PFSK-1 (cell line): Measurements from ENCODE around the gene PROCA1.

Experiments
- FOXP2 ChIP-seq: optimal IDR thresholded peaks from 2 replicates; pipeline ENCODE3; 2011; ENCODE audit warnings: borderline replicate concordance, control low read depth, inconsistent platforms; ENCODE audit not compliant: insufficient read depth; ENCODE audit errors: extremely low read length, extremely low read depth
- POLR2AphosphoS5 ChIP-seq: IDR thresholded peaks from 2 replicates; pipeline ENCODE4 v1.6.1; 2012; ENCODE audit warnings: low read depth, mild to moderate bottlenecking, control low read depth, low read length, moderate library complexity
- SIN3A ChIP-seq: IDR thresholded peaks from 2 replicates; pipeline ENCODE4 v1.6.1; 2012; ENCODE audit warnings: mild to moderate bottlenecking, low read length, moderate library complexity, borderline replicate concordance; ENCODE audit not compliant: insufficient read depth
- TAF1 ChIP-seq: IDR thresholded peaks from 2 replicates; pipeline ENCODE4 v1.6.1; 2012; ENCODE audit warnings: low read length, control low read depth, borderline replicate concordance; ENCODE audit not compliant: insufficient read depth
- TF ChIP-seq, protein P1 (sequence below), 2 experiments: IDR thresholded peaks; 2 replicates each; pipeline versions ENCODE4 v1.6.1 to v1.8.0; 2011 to 2012; ENCODE audit warnings: low read depth in 2 of 2, low read length in 2 of 2, control low read depth in 1 of 2, inconsistent platforms in 1 of 2, mild to moderate bottlenecking in 1 of 2, moderate library complexity in 1 of 2; ENCODE audit not compliant: insufficient read depth in 1 of 2

Gene PROCA1

GRCh38 chr17:28717578-28718332 is 6.1 kb upstream of the PROCA1 start, which contains the start of gene RAB34:
Gene RAB34 (minus strand): TSS chr17:28717868. CDS start chr17:28717266, 602 bp downstream.
- TF ChIP-seq, protein P1, sequence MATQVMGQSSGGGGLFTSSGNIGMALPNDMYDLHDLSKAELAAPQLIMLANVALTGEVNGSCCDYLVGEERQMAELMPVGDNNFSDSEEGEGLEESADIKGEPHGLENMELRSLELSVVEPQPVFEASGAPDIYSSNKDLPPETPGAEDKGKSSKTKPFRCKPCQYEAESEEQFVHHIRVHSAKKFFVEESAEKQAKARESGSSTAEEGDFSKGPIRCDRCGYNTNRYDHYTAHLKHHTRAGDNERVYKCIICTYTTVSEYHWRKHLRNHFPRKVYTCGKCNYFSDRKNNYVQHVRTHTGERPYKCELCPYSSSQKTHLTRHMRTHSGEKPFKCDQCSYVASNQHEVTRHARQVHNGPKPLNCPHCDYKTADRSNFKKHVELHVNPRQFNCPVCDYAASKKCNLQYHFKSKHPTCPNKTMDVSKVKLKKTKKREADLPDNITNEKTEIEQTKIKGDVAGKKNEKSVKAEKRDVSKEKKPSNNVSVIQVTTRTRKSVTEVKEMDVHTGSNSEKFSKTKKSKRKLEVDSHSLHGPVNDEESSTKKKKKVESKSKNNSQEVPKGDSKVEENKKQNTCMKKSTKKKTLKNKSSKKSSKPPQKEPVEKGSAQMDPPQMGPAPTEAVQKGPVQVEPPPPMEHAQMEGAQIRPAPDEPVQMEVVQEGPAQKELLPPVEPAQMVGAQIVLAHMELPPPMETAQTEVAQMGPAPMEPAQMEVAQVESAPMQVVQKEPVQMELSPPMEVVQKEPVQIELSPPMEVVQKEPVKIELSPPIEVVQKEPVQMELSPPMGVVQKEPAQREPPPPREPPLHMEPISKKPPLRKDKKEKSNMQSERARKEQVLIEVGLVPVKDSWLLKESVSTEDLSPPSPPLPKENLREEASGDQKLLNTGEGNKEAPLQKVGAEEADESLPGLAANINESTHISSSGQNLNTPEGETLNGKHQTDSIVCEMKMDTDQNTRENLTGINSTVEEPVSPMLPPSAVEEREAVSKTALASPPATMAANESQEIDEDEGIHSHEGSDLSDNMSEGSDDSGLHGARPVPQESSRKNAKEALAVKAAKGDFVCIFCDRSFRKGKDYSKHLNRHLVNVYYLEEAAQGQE (IDR thresholded peaks at IDR 0.05; ENCODE audit: insufficient read depth in 1 of 2, low read depth in 2 of 2, low read length in 2 of 2), result no peak
- no peak for TF ChIP-seq TAF1
- TF ChIP-seq SIN3A, result no peak
- no peak for TF ChIP-seq POLR2AphosphoS5
- TF ChIP-seq FOXP2, result no peak

DNA sequence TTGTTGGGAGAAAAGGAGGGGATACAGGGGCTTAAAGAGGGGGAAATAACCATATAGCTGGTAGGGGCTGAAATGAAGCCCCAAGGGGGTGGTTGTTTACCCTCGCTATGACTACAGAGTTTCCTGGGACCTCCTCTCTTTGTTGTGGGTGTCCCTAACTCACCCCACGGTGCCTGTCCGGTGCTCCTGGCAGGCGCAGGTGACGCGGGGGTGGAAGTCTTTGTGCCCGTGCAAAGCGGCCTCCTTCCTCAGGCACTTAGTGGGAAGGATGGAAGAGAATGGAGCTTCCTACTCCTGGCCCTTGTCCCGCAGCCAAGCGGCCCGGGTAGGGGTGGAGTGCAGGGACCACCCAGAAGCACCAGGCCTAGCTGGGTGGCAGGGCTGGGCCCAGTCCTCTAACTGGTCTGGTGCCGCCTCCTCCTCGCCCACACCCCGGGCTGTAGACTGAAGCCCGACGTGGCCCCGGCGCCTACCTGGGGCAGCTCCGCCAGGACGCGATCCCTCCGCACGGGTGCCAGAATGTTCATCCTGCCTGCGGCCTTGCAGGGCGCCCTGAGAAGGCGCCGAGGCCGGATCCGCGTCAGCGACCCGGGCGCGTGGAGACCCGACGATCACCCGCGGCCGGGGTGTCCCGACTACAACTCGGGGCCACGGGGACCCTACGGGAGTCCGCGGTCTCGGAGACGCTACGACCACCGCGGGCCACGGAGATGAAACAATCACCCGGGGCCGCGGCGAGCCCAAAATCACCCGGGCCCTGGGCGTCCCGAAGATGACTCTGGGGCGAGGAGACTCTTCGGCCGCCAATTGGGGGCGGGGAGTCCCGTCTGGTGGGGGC is 5.3 kb upstream of the PROCA1 start:
- TF ChIP-seq POLR2AphosphoS5 (no peak), FOXP2 (no peak), SIN3A (no peak), TAF1 (no peak)
- TF ChIP-seq, protein P1 (IDR thresholded peaks at IDR 0.05; ENCODE audit: insufficient read depth in 1 of 2, low read depth in 2 of 2, low read length in 2 of 2), result no peak

GRCh38 chr17:28715217-28715616 is 3.5 kb upstream of the PROCA1 start:
- TF ChIP-seq SIN3A (no peak), POLR2AphosphoS5 (no peak), FOXP2 (no peak), TAF1 (no peak)
- TF ChIP-seq, protein P1 (IDR thresholded peaks at IDR 0.05; ENCODE audit: insufficient read depth in 1 of 2, low read depth in 2 of 2, low read length in 2 of 2), result no peak

DNA sequence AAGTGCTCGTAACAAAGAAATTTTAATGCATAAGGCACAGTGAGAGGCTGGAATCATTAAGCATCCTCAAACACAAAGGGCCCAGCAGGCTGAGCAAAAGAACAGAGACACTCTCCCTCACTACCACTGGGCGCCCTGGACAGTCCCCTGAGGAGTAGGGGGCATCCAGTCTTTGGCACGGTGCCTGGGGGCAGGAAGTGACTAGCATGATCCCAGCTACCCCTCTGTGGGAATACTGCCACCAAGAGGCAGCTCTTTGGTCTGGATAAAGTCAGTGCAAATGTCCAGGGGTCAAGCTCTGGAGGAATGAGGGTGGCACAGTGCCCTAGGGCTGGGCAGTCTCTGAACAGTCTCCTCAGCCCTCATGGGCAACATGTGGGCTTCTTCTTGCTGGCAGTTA is 2.6 kb upstream of the PROCA1 start:
- TF ChIP-seq POLR2AphosphoS5, result no peak
- no peak for TF ChIP-seq FOXP2
- TF ChIP-seq TAF1, result no peak
- no peak for TF ChIP-seq SIN3A
- TF ChIP-seq, protein P1 (IDR thresholded peaks at IDR 0.05; ENCODE audit: insufficient read depth in 1 of 2, low read depth in 2 of 2, low read length in 2 of 2), result no peak
